Fibroblast of villous mesenchyme (primary cell): ENCODE data around the gene CCSER2. TPM values are rescaled to one million over a fixed set of nuclear protein-coding genes. Genes with fewer than 3 reads are reported as not detected.
A peak's percentile ranks its signal among the peaks of the same experiment; 100 is the strongest.
"Not testable (repeated sequence)": the region's sequence is repeated elsewhere in the genome, so short reads cannot be mapped to it uniquely, and the experiment has no call there.

ENCODE experiments used
- DNase-seq: peaks from one replicate; pipeline ENCODE4 v3.0.0-alpha.2; 2010; ENCODE audit warnings: low read depth
- H3K4me3 ChIP-seq: 2 replicates; pipeline ENCODE4 v1.5.1; 2011; ENCODE audit warnings: low read depth, mild to moderate bottlenecking, low read length
- CTCF ChIP-seq: IDR thresholded peaks from 2 replicates; pipeline ENCODE4 v1.5.1; 2012; ENCODE audit warnings: low read depth, mild to moderate bottlenecking, low read length; ENCODE audit not compliant: insufficient read depth
- total RNA-seq: library from RNA; depleted of rRNA; stranded (reverse); fragments of >200 nt; gene quantifications from 2 replicates; pipeline ENCODE4 v1.2.3, GENCODE V29; 2012

The CCSER2 gene
- total RNA-seq, 1 donor, result 48.4 TPM

GRCh38 chr10:84522612-84523462, 194.4 kb downstream of the CCSER2 start:
- H3K4me3 ChIP-seq, result no peak overlapping the region
- DNase-seq, result no peak
- peak; percentile 14 for TF ChIP-seq CTCF

- no peak for TF ChIP-seq CTCF
Measured at GRCh38 chr10:84523526-84523925, 195.1 kb downstream of the CCSER2 start.

GRCh38 chr10:84524435-84524834, 196.0 kb downstream of the CCSER2 start:
- DNase-seq, result no peak
- no peak for TF ChIP-seq CTCF
- no peak overlapping the region for H3K4me3 ChIP-seq

More at GRCh38 chr10:84523526-84523925, 195.1 kb downstream of the CCSER2 start:
- H3K4me3 ChIP-seq, result no peak overlapping the region
- DNase-seq, result no peak

GRCh38 chr10:84525120-84525806, 196.9 kb downstream of the CCSER2 start:
- DNase-seq, result peak; percentile 42
- H3K4me3 ChIP-seq, result no peak overlapping the region
- no peak for TF ChIP-seq CTCF

GRCh38 chr10:84525807-84526182, 197.4 kb downstream of the CCSER2 start:
- not testable (repeated sequence) for DNase-seq, H3K4me3 ChIP-seq

- not testable (repeated sequence) for H3K4me3 ChIP-seq, DNase-seq
Measured at GRCh38 chr10:84527386-84527785, 199.0 kb downstream of the CCSER2 start.

GRCh38 chr10:84528526-84528925, 200.1 kb downstream of the CCSER2 start:
- not testable (repeated sequence) for DNase-seq, H3K4me3 ChIP-seq

GRCh38 chr10:84530724-84531325, 202.4 kb downstream of the CCSER2 start:
- no peak for DNase-seq
- no peak overlapping the region for H3K4me3 ChIP-seq
- no peak for TF ChIP-seq CTCF
